K562 (cell line): Measurements from ENCODE around the gene UBE2E1. TPM values are rescaled to one million over a fixed set of nuclear protein-coding genes. Genes with fewer than 3 reads are reported as not detected.

Experiments
- ATAC-seq: fragments of 200-7000 bp; cut with Tn5 transposase; 3 replicates; pipeline ENCODE4 v1.9.1; 2020; ENCODE audit warnings: moderate library complexity
- Bru-seq: library from RNA; stranded (reverse); fragments of 400-500 nt; gene quantifications from one replicate; lab custom pipeline; 2021; lab: Mats Ljungman, UMichigan
- BruChase-seq, 2 experiments: library from RNA; stranded (reverse); fragments of 400-500 nt; gene quantifications; one replicate each; lab custom pipeline; 2021; lab: Mats Ljungman, UMichigan
- BruUV-seq: library from RNA; stranded (reverse); fragments of 400-500 nt; replicated peaks from 2 replicates; lab custom pipeline; 2021; lab: Mats Ljungman, UMichigan
- CTCF ChIA-PET: fragments of 300-600 bp; formaldehyde crosslinking; extraction: SDS; loops from one replicate; lab custom pipeline; 2021; ENCODE audit warnings: low intra/inter-chr PET ratio; lab: Yijun Ruan, JAX
- POLR2A ChIA-PET: fragments of 300-600, 350-650 bp; sonication (Branson Sonifier 250); formaldehyde crosslinking; extraction: SDS; loops from one replicate; lab custom pipeline; 2021; ENCODE audit warnings: antibody characterized with exemption, inconsistent platforms; lab: Yijun Ruan, JAX
- DNase-seq, 4 experiments: peaks; one replicate each; pipeline versions ENCODE4 v3.0.0 to v3.0.0-alpha.2; 2011 to 2018; ENCODE audit warnings: low spot score in 3 of 4, mixed read lengths in 3 of 4; ENCODE audit errors: extremely low read depth in 1 of 4
- FAIRE-seq: peaks from 2 replicates; lab custom pipeline; 2011; peaks lifted over from hg19 to GRCh38; lab: Jason Lieb, UNC
- H2AFZ ChIP-seq: 2 replicates; pipeline ENCODE4 v1.6.0; 2011; ENCODE audit warnings: low read depth, low read length, control low read depth, inconsistent platforms
- H3K27ac ChIP-seq: fragments of 200-600 bp; 3 replicates; pipeline ENCODE4 v1.8.0; 2011; ENCODE audit warnings: low read depth, mild to moderate bottlenecking, control low read depth, inconsistent platforms, low read length, moderate library complexity, mixed read lengths; ENCODE audit errors: extremely low read depth
- H3K27me3 ChIP-seq, 2 experiments: fragments of 300-600 bp in 1 of 2; 2 replicates in 1 of 2; 3 replicates in 1 of 2; pipeline versions ENCODE4 v1.6.0 to v1.8.0; 2011; ENCODE audit warnings: inconsistent platforms in 2 of 2, low read length in 2 of 2, mild to moderate bottlenecking in 1 of 2, mixed read lengths in 1 of 2, moderate library complexity in 1 of 2; ENCODE audit not compliant: control insufficient read depth in 2 of 2, insufficient read depth in 2 of 2
- H3K36me3 ChIP-seq: fragments of 300-600 bp; 3 replicates; pipeline ENCODE4 v1.8.0; 2011; ENCODE audit warnings: mild to moderate bottlenecking, low read length, inconsistent platforms; ENCODE audit not compliant: control insufficient read depth, insufficient read depth
- H3K4me1 ChIP-seq, 2 experiments: fragments of 200-600 bp in 1 of 2; replicated peaks in 1 of 2; 2 replicates in 1 of 2; 3 replicates in 1 of 2; pipeline versions ENCODE4 v1.5.1 to v1.8.0; 2011; ENCODE audit warnings: inconsistent platforms in 2 of 2, low read length in 2 of 2, mild to moderate bottlenecking in 1 of 2, mixed read lengths in 1 of 2, moderate library complexity in 1 of 2; ENCODE audit not compliant: control insufficient read depth in 2 of 2, insufficient read depth in 2 of 2
- H3K4me2 ChIP-seq: 2 replicates; pipeline ENCODE4 v1.6.1; 2011; ENCODE audit warnings: low read length, control low read depth, inconsistent platforms, mixed read lengths; ENCODE audit not compliant: insufficient read depth
- H3K4me3 ChIP-seq: fragments of 200-600 bp; sonication (generic), shearing (Covaris generic); 2 replicates; pipeline ENCODE4 v1.5.1; 2016; ENCODE audit warnings: control low read depth, inconsistent platforms
- H3K79me2 ChIP-seq: fragments of 200-600 bp; 3 replicates; pipeline ENCODE4 v1.8.0; 2011; ENCODE audit warnings: low read length, inconsistent platforms; ENCODE audit not compliant: control insufficient read depth, insufficient read depth
- H3K9ac ChIP-seq, 2 experiments: 2 replicates each; pipeline versions ENCODE4 v1.6.0 to v1.6.1; 2011; ENCODE audit warnings: low read depth in 2 of 2, low read length in 2 of 2, control low read depth in 1 of 2, inconsistent platforms in 1 of 2, mild to moderate bottlenecking in 1 of 2, mixed read lengths in 1 of 2; ENCODE audit not compliant: insufficient read depth in 1 of 2
- H3K9me1 ChIP-seq: one replicate; pipeline ENCODE4 v1.6.0; 2011; ENCODE audit warnings: inconsistent platforms, mild to moderate bottlenecking, low read length, moderate library complexity; ENCODE audit not compliant: control insufficient read depth, insufficient read depth
- H3K9me3 ChIP-seq: replicated peaks from 2 replicates; pipeline ENCODE4 v1.5.1; 2011; ENCODE audit warnings: low read depth, low read length, inconsistent platforms; ENCODE audit not compliant: control insufficient read depth, insufficient read depth
- H4K20me1 ChIP-seq: replicated peaks from 2 replicates; pipeline ENCODE4 v1.6.1; 2011; ENCODE audit warnings: low read length, inconsistent platforms, mixed read lengths; ENCODE audit not compliant: control insufficient read depth, insufficient read depth
- BRD9 ChIP-seq: fragments of 450-650 bp; IDR thresholded peaks from 2 replicates; pipeline ENCODE4 v1.6.1; 2018; ENCODE audit warnings: low read depth; ENCODE audit not compliant: partially characterized antibody
- ETV1 ChIP-seq: fragments of 450-650 bp; conservative IDR thresholded peaks from 2 replicates; pipeline ENCODE4 v1.6.1; 2016; ENCODE audit warnings: missing genetic modification characterization, control low read depth, low read depth, missing compliant biosample characterization
- NBN ChIP-seq: fragments of 450-650 bp; IDR thresholded peaks from 2 replicates; pipeline ENCODE4 v1.6.1; 2016; ENCODE audit warnings: low read depth, mild to moderate bottlenecking
- SRSF1 ChIP-seq: fragments of 200-400 bp; formaldehyde crosslinking; IDR thresholded peaks from 2 replicates; pipeline ENCODE4 v1.6.1; 2017; ENCODE audit warnings: mild to moderate bottlenecking, low read depth, low read length, moderate library complexity
- ZNF311 ChIP-seq: fragments of 250-450 bp; sonication (Bioruptor Pico); IDR thresholded peaks from 2 replicates; pipeline ENCODE4 v1.4.0; 2020; ENCODE audit warnings: mild to moderate bottlenecking, moderate library complexity
- WGBS: fragments of 100-300 bp; shearing (Covaris generic); methylation state at CpG from one replicate; pipeline ENCODE4 v1.1.6; 2016; ENCODE audit warnings: low coverage, mixed read lengths; ENCODE audit not compliant: insufficient coverage; ENCODE audit errors: missing lambda C conversion rate; 5-methylcytosine and 5-hydroxymethylcytosine counted together
- in situ Hi-C: fragments of 300-500 bp; cut with MboI; formaldehyde crosslinking; loops from 4 replicates; pipeline ENCODE4 v1.15.0; 2018; ENCODE audit warnings: inconsistent platforms, mixed read lengths
- intact Hi-C: fragments of 100-400 bp; cut with micrococcal nuclease; formaldehyde crosslinking; loops from 2 replicates; pipeline ENCODE4 v1.14.2; 2022
- long read RNA-seq, 3 experiments: library from polyadenylated mRNA in 2 of 3; library from RNA in 1 of 3; unstranded in 2 of 3; stranded (forward) in 1 of 3; transcript quantifications; one replicate each; pipeline ENCODE4 v2.0.0, GENCODE V29; 2019 to 2022
- polyA minus RNA-seq, 3 experiments: library from RNA; depleted of rRNA, polyadenylated mRNA; stranded (reverse); fragments of >200 nt; gene quantifications; 2 replicates each; pipeline ENCODE4 v1.2.3, GENCODE V29; 2011
- polyA plus RNA-seq, 8 experiments: library from polyadenylated mRNA; depleted of rRNA in 4 of 8; stranded (reverse) in 5 of 8; unstranded in 3 of 8; fragments of >200 nt; fragmentation: Nextera tagmentation in 2 of 8; fragmentation: Illumina TruSeq in 1 of 8; extraction: Ambion mirVana in 2 of 8; extraction: Trizol in 1 of 8; gene quantifications; 2 replicates each; pipeline versions ENCODE4 v1.2.1 to v1.2.3, GENCODE V29; 2011 to 2014; ENCODE audit warnings: inconsistent platforms in 1 of 8, missing spikeins in 1 of 8
- total RNA-seq, 7 experiments: library from RNA; depleted of rRNA in 6 of 7; stranded (reverse); fragments of >200 nt in 6 of 7; fragmentation: Illumina TruSeq in 2 of 7; extraction: Trizol in 2 of 7; gene quantifications; 2 replicates each; pipeline versions ENCODE4 v1.2.1 to v1.2.3, GENCODE V29; 2011 to 2021; ENCODE audit warnings: low replicate concordance in 1 of 7
- TF ChIP-seq, protein P1 (sequence below): sonication (generic); formaldehyde crosslinking; IDR thresholded peaks from 2 replicates; pipeline ENCODE4 v1.8.0; 2022; ENCODE audit warnings: mild to moderate bottlenecking, missing genetic modification reagents
- TF ChIP-seq, protein P2 (sequence below), 2 experiments: IDR thresholded peaks; 2 replicates each; pipeline ENCODE4 v1.6.1; 2012; ENCODE audit warnings: improper control_type of control experiment in 2 of 2, low read depth in 2 of 2, low read length in 2 of 2, borderline replicate concordance in 1 of 2

UBE2E1 gene
- 59.3 and 94.2 TPM in 2 replicates for total RNA-seq (2011; cell fraction: chromatin; rRNA removed; ENCODE audit: low replicate concordance)
- total RNA-seq (2011; cell fraction: nucleolus; rRNA removed) = 39.5 and 49.5 TPM in 2 replicates
- 66.1 and 98.5 TPM in 2 replicates for total RNA-seq (2011; cell fraction: nucleoplasm; rRNA removed)
- total RNA-seq (2014; rRNA removed) = 55.5 and 74.2 TPM in 2 replicates
- 214 and 237 TPM in 2 replicates for total RNA-seq (2014; rRNA removed; fragmentation: Illumina TruSeq; extraction: Trizol)
- total RNA-seq (2015; rRNA removed; fragmentation: Illumina TruSeq; extraction: Trizol) = 171 and 177 TPM in 2 replicates
- total RNA-seq (2021) = 127 and 131 TPM in 2 replicates
- 227 and 294 TPM in 2 replicates for polyA plus RNA-seq (2011; rRNA removed)
- 68.6 and 143 TPM in 2 replicates for polyA plus RNA-seq (2011; cell fraction: cytosol; rRNA removed)
- 73.0 and 113 TPM in 2 replicates for polyA plus RNA-seq (2011; cell fraction: nucleus; rRNA removed)
- 185 and 202 TPM in 2 replicates for polyA plus RNA-seq (2012)
- polyA plus RNA-seq (2014; fragmentation: Illumina TruSeq; extraction: Trizol) = 217 and 240 TPM in 2 replicates
- polyA plus RNA-seq (2014; fragmentation: Nextera tagmentation; extraction: Ambion mirVana) = 10 to 100 TPM; 54.4 to 63.8 TPM
- polyA plus RNA-seq (2014; rRNA removed) = 162 and 165 TPM in 2 replicates
- polyA minus RNA-seq (2011; rRNA and poly(A)+ RNA removed) = 91.1 and 111 TPM in 2 replicates
- 54.7 and 66.0 TPM in 2 replicates for polyA minus RNA-seq (2011; cell fraction: cytosol; rRNA and poly(A)+ RNA removed)
- 41.9 and 97.3 TPM in 2 replicates for polyA minus RNA-seq (2011; cell fraction: nucleus; rRNA and poly(A)+ RNA removed)
- percentile 92 among the genes with signal in this experiment for Bru-seq, nascent RNA
- BruChase-seq, experiment 1, labeled RNA remaining after a 2-hour chase = percentile 96 among the genes with signal in this experiment
- BruChase-seq, experiment 2, labeled RNA remaining after a 6-hour chase = percentile 96 among the genes with signal in this experiment
- long read RNA-seq, experiment 1, partial matches to known transcripts = 5 of 15 reads
- long read RNA-seq, experiment 1, other reads (novel, unspliced or antisense) = 8 of 15 reads
- long read RNA-seq, experiment 2, transcript UBE2E1-201 (6 exons, 1,511 nt) = major isoform, 38 of 129 reads
- long read RNA-seq, experiment 2, partial matches to known transcripts = 14 of 129 reads
- long read RNA-seq, experiment 2, other reads (novel, unspliced or antisense) = 74 of 129 reads
- long read RNA-seq, experiment 3, transcript UBE2E1-201 (6 exons, 1,511 nt) = major isoform, 8 of 11 reads
- long read RNA-seq, experiment 3, partial matches to known transcripts = 1 of 11 reads
- long read RNA-seq, experiment 3, other reads (novel, unspliced or antisense) = 2 of 11 reads

- Histone ChIP-seq H4K20me1 (no peaks in the 10 kb centered on the region), H3K9me3 (no peaks in the 10 kb centered on the region), H3K4me1 (peaks cover 24 to 27% of the 10 kb centered on the region in 2 experiments; a peak in 4 of 5 replicates), H3K4me3 (peak within 1 kb of the TSS; percentile 72), H3K9ac (peak within 1 kb of the TSS; percentile 72 to 98), H3K4me2 (peak within 1 kb of the TSS; percentile 78), H3K9me1 (no peaks in the 10 kb centered on the region), H3K36me3 (peaks cover 28% of the 10 kb centered on the region), H3K27me3 (no peaks in the 10 kb centered on the region), H3K27ac (peak within 1 kb of the TSS; percentile 79), H3K79me2 (peaks cover 46% of the 10 kb centered on the region), H2AFZ (peak within 1 kb of the TSS; percentile 94)
- DNase-seq = peak; percentile 73 to 80 (median 80)
- in situ Hi-C loops = no loop called here
- intact Hi-C loops = loop anchor here (5.0 to 10.0 kb wide), 3 partner anchors 61 to 601 kb away; partner anchors contain the start of genes NR1D2 and UBE2E2
- WGBS = 3% methylated on average over 22 of the region's 82 CpGs
- no TSS peak for BruUV-seq
- POLR2A ChIA-PET = interaction anchor here (1.0 to 3.6 kb wide), 3 partner anchors 14 to 25 kb away, joined by 4 to 11 read pairs (median 6); no protein-coding TSS in a partner anchor
- FAIRE-seq = peak; percentile 11
- peak; percentile 72 for ATAC-seq
- CTCF ChIA-PET = no interaction called here
- TF ChIP-seq, protein P1, sequence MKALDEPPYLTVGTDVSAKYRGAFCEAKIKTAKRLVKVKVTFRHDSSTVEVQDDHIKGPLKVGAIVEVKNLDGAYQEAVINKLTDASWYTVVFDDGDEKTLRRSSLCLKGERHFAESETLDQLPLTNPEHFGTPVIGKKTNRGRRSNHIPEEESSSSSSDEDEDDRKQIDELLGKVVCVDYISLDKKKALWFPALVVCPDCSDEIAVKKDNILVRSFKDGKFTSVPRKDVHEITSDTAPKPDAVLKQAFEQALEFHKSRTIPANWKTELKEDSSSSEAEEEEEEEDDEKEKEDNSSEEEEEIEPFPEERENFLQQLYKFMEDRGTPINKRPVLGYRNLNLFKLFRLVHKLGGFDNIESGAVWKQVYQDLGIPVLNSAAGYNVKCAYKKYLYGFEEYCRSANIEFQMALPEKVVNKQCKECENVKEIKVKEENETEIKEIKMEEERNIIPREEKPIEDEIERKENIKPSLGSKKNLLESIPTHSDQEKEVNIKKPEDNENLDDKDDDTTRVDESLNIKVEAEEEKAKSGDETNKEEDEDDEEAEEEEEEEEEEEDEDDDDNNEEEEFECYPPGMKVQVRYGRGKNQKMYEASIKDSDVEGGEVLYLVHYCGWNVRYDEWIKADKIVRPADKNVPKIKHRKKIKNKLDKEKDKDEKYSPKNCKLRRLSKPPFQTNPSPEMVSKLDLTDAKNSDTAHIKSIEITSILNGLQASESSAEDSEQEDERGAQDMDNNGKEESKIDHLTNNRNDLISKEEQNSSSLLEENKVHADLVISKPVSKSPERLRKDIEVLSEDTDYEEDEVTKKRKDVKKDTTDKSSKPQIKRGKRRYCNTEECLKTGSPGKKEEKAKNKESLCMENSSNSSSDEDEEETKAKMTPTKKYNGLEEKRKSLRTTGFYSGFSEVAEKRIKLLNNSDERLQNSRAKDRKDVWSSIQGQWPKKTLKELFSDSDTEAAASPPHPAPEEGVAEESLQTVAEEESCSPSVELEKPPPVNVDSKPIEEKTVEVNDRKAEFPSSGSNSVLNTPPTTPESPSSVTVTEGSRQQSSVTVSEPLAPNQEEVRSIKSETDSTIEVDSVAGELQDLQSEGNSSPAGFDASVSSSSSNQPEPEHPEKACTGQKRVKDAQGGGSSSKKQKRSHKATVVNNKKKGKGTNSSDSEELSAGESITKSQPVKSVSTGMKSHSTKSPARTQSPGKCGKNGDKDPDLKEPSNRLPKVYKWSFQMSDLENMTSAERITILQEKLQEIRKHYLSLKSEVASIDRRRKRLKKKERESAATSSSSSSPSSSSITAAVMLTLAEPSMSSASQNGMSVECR = peak; percentile 9; the same call in 1 of the 2 replicates
- TF ChIP-seq ZNF311 (no peak), NBN (no peak), BRD9 (no peak), SRSF1 (no peak), ETV1 (peak; percentile 48)
- TF ChIP-seq, protein P2, sequence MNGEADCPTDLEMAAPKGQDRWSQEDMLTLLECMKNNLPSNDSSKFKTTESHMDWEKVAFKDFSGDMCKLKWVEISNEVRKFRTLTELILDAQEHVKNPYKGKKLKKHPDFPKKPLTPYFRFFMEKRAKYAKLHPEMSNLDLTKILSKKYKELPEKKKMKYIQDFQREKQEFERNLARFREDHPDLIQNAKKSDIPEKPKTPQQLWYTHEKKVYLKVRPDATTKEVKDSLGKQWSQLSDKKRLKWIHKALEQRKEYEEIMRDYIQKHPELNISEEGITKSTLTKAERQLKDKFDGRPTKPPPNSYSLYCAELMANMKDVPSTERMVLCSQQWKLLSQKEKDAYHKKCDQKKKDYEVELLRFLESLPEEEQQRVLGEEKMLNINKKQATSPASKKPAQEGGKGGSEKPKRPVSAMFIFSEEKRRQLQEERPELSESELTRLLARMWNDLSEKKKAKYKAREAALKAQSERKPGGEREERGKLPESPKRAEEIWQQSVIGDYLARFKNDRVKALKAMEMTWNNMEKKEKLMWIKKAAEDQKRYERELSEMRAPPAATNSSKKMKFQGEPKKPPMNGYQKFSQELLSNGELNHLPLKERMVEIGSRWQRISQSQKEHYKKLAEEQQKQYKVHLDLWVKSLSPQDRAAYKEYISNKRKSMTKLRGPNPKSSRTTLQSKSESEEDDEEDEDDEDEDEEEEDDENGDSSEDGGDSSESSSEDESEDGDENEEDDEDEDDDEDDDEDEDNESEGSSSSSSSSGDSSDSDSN (IDR thresholded peaks at IDR 0.05; ENCODE audit: borderline replicate concordance in 1 of 2, low read depth in 2 of 2, low read length in 2 of 2) = peak; percentile 65 to 77; a peak in 2 of 4 replicates
Observed at GRCh38 chr3:23805633-23806533, at the start of gene UBE2E1. Gene UBE2E1, plus strand, starts transcription at chr3:23805955. Its CDS starts 1,315 bp downstream, at chr3:23807270.
